COLO668 (cell line): ENCODE results near the gene LIMK1.
"Not testable (repeated sequence)": the region's sequence is repeated elsewhere in the genome, so short reads cannot be mapped to it uniquely, and the experiment has no call there.

Source experiments
- DNase-seq: peaks from one replicate; lab custom pipeline; 2025; ENCODE audit not compliant: unreplicated experiment; lab: John Stamatoyannopoulos, UW

LIMK1 gene

DNA sequence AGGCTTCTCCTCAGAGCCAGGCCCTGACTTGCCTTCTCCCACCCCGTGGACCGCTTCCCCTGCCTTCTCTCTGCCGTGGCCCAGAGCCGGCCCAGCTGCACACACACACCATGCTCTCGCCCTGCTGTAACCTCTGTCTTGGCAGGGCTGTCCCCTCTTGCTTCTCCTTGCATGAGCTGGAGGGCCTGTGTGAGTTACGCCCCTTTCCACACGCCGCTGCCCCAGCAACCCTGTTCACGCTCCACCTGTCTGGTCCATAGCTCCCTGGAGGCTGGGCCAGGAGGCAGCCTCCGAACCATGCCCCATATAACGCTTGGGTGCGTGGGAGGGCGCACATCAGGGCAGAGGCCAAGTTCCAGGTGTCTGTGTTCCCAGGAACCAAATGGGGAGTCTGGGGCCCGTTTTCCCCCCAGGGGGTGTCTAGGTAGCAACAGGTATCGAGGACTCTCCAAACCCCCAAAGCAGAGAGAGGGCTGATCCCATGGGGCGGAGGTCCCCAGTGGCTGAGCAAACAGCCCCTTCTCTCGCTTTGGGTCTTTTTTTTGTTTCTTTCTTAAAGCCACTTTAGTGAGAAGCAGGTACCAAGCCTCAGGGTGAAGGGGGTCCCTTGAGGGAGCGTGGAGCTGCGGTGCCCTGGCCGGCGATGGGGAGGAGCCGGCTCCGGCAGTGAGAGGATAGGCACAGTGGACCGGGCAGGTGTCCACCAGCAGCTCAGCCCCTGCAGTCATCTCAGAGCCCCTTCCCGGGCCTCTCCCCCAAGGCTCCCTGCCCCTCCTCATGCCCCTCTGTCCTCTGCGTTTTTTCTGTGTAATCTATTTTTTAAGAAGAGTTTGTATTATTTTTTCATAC is 38.0 kb downstream of the LIMK1 start:
- DNase-seq: no peak

DNA sequence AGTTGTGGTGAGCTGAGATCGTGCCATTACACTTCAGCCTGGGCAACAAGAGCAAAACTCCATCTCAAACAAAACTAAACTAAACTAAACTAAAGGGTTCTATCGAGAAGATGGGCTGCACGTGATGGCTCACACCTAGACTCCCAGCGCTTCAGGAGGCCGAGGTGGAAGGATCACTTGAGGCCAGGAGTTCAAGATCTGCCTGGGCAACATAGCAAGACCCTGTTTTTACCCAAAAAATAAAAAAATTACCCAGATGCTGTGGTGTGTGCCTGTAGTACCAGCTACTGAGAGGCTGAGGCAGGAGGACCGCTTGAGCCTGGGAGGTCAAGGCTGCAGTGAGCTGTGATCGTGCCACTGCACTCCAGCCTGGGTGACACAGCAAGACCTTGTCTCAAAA is 40.3 kb downstream of the LIMK1 start:
- DNase-seq: not testable (repeated sequence)

- no peak for DNase-seq
Measured at GRCh38 chr7:74126220-74126880, 42.7 kb downstream of the LIMK1 start.

GRCh38 chr7:74129887-74130286 is 46.3 kb downstream of the LIMK1 start:
- DNase-seq: no peak

DNA sequence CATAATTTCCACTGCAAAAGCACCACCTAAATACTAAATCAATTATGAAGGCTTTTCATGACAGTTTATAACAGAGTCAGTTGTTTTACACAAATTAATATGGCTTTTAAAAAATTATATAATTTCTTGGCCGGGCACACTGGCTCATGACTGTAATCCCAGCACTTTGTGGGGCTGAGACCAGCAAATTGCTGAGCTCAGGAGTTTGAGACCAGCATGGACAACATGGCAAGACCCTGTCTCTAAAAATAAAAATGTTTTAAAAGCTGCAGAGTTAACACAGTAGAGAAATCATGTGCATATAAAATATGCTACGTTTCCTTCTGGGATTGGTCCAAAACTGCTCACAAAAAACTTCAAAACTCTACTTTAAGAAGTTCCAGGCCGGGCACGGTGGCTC is 46.9 kb downstream of the LIMK1 start:
- DNase-seq: no peak

- DNase-seq: no peak
Measured at GRCh38 chr7:74134117-74134620, 50.6 kb downstream of the LIMK1 start.

DNA sequence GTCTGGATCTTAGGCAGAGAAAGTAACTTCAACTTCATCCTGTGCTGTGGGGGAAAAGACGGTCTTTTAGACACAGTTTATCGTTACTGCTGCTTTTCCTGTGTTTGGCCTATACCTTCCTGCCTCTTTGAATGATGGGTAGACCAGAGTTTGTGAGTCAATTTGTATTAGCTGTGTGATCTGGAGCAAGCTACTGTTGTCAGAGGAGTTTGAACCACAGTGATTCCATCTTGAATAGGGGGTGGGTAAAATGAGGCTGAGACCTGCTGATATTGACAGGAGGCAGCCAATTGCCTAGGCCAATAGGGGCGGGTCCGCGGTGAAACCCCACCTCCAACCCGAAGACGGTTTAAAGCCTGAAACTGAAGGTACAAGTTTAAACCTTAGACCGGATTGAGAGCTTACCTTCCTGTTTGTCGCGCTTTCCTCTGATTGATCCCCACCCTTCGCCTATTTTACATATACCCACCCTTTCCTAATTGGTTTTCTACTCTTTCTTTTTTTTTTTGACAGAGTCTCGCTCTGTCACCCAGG is 54.8 kb downstream of the LIMK1 start:
- no peak for DNase-seq

- DNase-seq: no peak
Measured at GRCh38 chr7:74138945-74139843, 55.6 kb downstream of the LIMK1 start.

- DNase-seq: no peak
Measured at GRCh38 chr7:74141705-74142104, 58.1 kb downstream of the LIMK1 start.

DNA sequence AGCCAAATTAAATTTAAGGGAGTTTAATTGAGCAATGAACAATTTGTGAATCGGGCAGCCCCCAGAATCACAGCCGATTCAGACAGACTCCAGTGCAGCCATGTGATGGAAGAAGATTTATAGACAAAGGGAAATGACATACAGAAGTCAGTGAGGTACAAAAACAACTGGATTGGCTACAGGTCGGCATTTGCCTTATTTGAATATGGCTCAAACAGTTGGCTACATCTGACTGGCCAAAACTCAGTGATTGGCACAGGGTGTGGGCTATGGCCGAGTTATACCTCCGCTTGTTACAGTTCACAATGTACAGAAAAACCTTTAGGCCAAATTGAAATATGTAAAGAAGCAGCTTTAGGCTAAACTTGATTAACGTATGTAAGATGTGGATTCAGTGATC is 59.8 kb downstream of the LIMK1 start:
- DNase-seq: no peak

GRCh38 chr7:74148491-74148890 is 64.9 kb downstream of the LIMK1 start:
- DNase-seq: no peak

GRCh38 chr7:74149071-74149470 is 65.5 kb downstream of the LIMK1 start:
- no peak for DNase-seq

DNA sequence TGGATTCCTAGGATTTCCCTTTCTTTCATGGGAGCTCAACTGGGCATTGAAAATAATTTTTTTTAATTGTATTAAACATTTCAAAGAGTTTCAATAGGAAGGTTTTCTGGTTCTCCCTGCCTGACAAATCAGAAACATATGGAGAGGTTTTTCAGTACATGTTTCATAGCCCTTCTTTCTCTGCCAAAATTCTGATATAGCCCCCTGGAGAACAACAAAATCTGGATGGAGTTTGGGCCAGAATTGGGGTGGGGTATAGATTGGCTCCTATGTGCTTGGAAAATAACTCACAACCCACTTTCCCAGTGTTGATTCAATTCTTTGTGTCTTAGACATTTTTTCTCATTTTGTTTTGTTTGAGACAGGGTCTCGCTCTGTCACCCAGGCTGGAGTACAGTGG is 66.0 kb downstream of the LIMK1 start:
- no peak for DNase-seq

DNA sequence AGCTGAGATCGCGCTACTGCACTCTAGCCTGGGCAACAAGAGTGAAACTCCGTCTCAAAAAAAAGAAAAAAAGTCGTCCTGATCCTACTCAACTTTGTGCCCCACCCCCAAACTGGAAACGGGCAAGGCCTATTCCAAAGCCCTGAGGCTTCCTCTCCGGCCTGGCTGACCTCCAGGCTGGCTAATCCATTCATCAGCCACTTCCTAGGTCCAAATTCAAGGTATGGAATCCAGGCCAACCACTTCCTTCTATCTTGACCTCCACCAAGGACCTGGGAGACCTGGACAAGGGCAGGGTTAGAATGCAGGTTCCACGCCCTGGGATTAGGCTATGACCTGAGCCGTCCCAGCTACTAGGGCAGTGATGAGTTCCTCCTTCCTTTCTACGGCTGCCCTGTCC is 70.1 kb downstream of the LIMK1 start:
- DNase-seq: no peak

GRCh38 chr7:74155810-74156395 is 72.3 kb downstream of the LIMK1 start:
- no peak for DNase-seq

DNA sequence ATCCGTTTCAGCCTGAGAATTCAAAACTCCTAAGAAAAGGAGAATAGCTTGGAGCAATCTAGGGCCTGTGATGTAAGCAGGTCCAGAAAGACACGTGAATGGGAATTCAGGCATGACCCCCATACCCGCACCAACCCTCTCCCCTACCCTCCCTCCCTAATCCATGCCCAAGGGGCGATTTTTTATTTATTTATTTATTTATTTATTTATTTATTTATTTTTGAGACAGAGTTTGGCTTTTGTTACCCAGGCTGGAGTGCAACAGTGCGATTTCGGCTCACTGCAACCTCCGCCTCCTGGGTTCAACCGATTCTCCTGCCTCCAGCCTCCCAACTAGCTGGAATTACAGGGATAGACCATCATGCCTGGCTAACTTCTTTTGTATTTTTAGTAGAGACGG is 74.0 kb downstream of the LIMK1 start:
- DNase-seq: no peak

- DNase-seq: no peak
Measured at GRCh38 chr7:74164985-74165456, 81.4 kb downstream of the LIMK1 start.

- DNase-seq: no peak
Measured at GRCh38 chr7:74165867-74166593, 82.4 kb downstream of the LIMK1 start.

DNA sequence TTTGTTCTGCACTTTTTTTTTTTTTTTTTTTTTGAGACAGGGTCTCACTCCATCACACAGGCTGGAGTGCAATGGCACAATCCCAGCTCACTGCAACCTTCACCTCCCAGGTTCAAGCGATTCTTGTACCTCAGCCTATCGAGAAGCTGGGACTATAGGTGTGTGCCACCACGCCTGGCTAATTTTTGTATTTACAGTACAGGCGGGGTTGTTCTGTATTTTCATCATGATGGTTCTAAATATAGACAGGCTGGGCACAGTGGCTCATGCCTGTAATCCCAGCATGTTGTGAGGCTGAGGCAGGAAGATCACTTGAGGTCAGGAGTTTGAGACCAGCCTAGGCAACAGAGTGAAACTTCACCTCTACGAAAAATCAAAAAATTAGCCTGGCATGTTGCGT is 83.7 kb downstream of the LIMK1 start:
- DNase-seq: not testable (repeated sequence)
